GM19324 (cell line): ENCODE data around the gene CCM2.

Experiments used
- ATAC-seq: cut with Tn5 transposase; IDR thresholded peaks from one replicate; pipeline ENCODE4 v1.9.1; 2021; ENCODE audit warnings: mild to moderate bottlenecking, moderate library complexity; ENCODE audit not compliant: unreplicated experiment, low FRiP score

CCM2 gene

DNA sequence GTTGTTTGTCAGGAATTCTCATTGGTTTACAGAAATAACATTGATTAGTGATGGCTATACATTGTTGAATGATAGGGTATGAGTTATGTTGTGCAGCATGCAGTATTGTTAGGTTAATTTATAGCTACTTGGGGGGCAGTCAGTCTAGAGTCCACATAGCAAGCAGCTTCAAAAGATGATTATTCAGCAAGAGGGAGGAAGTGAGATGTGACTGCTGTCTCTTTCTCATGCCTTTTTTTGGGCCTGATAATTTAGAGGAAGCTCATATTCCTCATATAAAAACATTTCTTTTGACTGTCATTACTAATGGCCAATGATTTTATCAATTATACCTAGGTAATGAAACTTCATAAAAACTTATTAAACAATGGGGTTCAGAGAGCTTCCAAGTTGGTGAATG lies 114.9 kb downstream of the CCM2 start:
- ATAC-seq, result no peak

DNA sequence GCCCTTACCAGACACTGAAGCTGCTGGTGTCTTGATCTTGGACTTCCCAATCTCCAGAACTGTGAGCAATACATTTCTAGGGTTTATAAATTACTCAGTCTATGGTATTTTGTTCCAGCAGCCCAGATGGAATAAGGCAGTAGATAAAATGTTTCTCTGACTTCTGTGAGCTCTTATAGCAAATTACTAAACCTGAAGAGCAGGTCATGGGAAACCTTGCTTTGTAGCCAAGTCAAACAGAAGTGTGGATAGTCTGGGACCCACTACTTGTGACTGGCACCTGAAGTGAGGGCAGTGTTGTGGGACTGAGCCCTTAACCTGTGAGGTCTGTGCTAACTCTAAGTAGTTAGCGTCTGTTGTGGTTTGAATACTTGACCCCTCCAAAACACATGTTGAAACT lies 116.0 kb downstream of the CCM2 start:
- no peak for ATAC-seq

DNA sequence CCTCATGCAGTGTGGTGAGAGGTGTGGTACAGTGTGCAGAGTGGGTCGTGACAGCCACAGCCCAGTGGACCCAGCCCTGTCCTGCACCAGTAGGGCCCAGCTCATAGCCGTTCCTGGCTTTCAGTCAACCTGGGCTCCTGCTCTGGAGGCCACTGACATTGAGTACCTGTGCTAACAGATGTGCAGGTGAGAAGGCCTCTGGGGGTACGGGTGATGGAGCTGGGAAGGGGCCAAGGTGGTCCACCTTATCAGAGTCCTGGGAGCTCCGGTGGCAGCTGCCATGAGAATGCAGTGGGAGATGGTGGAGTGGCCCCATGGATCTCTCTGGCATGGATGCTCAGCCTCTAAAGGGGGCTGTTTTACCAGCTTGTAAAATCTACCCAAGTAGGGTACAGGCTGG lies 117.6 kb downstream of the CCM2 start:
- ATAC-seq, result no peak

DNA sequence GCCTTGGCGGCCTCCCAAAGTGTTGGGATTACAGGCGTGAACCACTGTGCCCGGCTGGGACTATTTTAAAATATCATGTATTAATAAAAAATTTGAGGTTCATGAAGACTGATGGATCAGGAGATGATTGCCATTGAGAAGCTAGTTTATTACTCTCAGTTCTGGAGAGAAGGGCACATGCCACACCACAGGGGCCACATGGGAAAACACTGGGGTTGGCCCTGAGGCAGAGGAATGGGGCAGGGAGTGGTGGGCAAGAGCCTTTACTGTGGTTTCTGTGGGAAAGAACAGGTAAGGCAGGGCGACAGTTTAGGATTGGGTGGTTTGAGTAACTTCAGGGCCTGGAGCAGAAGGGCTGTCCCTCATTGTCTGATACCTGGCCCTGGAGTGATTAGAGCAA lies 118.3 kb downstream of the CCM2 start:
- no peak for ATAC-seq

DNA sequence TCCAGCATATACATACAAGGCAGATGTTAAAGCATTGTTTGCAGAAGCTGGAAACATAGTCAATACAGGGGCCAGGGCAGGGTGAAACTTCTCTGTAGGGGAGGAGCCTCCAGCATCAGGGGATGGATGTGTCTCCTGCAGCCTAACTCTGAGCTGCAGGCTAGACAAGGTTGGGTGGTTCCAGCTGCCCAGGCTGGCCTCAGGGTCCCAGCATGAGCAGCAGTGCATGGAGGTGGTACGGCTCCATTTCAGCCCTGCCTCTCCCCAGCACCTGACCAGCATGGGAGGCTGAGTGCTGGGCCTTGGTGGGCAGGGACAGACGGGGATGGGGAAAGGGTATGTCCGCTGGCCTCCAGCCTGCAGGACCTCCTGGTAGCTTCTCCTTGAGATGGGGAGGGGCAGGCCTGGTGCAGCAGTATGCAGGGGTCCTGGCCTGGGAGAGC lies 118.9 kb downstream of the CCM2 start:
- no peak for ATAC-seq

DNA sequence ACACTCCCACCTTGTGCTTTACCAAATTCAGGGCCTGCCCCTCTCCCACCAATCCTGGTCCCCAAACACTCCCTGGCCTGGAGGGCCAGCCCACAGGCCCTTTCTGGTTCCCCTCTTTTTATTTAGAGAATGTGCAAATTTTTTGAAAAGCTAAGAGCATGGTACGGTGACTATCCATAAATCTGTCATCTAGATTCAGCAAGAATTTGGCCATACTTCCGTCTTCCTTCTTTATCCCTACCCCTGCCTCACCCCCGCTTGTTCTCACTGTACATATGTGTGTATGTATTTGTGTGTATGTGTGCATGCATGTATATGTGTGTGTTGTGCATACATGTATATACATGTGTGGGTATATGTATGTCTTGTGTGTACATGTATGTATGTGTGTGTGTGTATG lies 119.5 kb downstream of the CCM2 start:
- ATAC-seq, result no peak

DNA sequence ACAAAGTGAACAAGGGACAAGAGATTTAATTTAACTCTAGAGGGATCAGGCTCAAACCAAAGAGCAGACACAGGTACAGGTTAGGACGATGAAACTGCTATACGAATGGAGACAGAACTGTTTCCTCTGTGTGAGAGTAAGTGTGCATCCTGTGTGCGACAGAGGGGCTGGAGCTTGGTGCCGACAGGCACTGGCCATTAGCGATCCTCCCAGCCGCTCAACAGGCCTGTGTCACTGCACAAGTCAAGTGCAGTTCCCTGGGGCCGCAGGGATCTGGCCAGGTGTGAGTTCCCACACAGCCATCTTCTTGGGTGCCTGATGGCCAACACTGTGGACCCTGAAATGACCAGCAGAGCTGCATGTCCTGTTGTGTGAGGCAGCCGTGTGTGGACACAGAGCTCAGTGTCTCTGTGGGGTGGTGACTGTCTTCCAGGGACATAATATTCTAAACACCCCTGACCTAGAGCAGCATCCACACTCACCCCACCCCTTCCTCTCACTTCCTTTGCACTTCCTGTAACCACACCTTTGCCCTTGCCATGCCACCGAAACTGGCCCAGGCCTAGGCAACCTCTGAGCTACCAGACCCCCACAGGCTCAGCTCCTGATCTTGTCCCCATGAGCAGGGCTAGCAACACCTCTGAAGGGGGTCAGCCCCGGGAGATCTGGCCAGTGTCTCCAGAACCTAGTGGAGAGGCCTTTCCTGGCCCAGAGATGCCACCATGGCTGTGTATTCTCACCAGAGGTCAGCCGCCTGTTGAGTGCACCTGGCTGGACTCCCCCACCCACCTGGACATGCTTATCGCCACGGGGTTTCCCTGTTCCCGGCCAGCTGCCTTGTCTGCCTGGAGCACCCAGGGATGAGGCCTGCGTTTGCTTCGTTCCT lies 123.2 kb downstream of the CCM2 start:
- no peak for ATAC-seq

DNA sequence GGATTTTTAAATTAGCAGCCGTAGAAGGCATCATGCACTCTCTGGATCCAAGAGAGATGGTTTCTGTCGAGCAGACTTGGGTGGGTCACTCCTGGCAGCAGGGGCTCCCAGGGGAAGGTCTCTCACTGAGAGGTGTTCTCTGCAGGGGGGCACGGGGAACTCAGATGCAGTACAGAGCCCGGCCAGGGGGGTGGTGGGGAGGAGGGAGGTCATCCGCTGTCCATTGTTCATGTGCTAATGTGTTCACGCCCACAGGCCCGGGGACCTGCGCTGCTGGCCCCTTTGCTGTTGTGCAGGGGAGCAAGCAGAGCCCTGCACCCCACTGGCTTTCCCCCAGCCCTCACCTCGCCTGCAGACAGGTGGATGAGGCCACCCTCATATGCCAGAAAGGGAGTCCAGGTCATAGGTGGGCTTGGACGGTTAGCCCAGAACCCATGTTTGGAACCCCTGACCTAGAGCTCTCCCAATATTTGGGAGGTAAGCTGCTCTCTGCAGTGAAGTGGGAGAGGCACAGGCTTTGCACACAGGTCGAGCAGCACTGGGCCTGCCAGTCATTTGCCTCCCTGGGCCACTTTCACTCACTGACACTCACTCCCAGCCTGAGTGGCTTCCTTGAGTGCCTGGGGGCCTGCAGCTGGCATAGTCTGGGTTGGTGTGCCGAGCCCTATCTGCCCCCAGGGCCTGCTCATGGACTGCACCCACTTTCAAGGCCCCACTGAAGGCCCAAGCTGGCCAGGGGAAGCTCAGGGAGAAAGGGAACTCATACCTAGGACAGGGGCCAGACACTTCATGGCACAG lies 124.1 kb downstream of the CCM2 start:
- ATAC-seq, result no peak

DNA sequence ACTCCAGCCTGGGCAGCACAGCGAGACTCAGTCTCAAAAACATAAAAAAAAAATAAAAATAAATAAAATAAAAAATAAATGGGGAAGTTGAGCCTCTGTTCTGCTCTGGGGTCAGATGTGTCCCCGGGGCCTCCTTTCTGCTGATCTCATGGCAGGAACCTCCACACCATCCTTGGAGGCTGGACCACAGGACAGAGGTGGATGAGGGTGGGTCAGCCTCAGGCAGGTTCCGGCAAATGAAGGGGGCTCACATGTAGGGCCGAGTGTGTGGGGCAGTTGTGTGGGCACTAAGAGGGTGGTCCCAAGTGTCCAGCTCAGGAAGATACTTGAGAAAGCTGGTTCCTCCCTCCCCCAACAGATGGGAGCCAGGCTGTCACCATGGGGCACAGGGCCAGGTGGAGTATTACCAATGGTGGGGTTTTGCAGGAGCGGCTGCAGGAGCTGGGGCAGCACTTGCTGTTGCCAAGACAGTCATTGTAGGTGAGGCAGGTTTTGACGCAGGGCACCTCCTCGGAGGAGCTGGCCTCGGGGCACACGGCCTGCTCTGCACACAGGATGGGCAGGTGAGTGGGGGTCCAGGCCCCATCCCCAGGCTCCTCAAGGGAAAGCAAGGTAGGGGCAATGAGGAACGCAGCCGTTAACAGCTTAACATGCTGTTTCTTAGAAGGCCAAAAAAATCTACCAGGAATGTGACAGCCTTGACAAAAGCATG lies 125.3 kb downstream of the CCM2 start:
- ATAC-seq, result no peak
